Measurements from ENCODE around the gene SH3D19. TPM values are rescaled to one million over a fixed set of nuclear protein-coding genes. Genes with fewer than 3 reads are reported as not detected.

Gene SH3D19
- polyA plus RNA-seq, 3 donors = not detected

DNA sequence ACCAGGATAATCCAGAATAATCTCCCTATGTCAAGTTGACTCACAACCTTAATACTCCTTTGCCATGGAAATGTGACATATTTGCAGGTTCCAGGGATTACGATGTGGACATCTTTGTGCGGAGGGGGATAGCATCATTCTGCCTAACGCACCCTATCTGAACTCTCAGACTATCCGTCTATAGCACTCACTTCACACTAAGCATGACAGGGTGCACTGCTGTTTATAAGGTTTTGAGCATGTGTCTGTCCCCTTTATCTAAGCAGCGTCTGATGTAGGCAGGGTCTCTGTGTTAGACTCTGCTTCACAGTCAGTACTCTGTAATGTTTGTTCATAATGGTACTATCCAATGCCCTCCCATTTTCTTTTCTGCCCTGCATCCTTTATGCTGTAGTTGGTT lies 91.8 kb downstream of the SH3D19 start:
- Histone ChIP-seq H3K9ac (ENCODE audit: insufficient read depth, low read length, poor library complexity, severe bottlenecking) (no peak overlapping the region), H3K4me3 (replicated peaks in 1 of 3; ENCODE audit: low read depth in 2 of 3, low read length in 3 of 3) (no peak overlapping the region), H3K4me1 (ENCODE audit: control insufficient read depth in 1 of 2, insufficient read depth in 2 of 2, low read length in 2 of 2) (no peaks in the 10 kb centered on the region), H3K79me2 (ENCODE audit: insufficient read depth, low read length) (no peaks in the 10 kb centered on the region), H3K27ac (ENCODE audit: low read depth in 1 of 2, low read length in 2 of 2) (no peak overlapping the region), H4K20me1 (ENCODE audit: insufficient read depth, low read length) (no peaks in the 10 kb centered on the region), H3K4me2 (replicated peaks; ENCODE audit: extremely low read depth, low read length, poor library complexity, severe bottlenecking) (no peak overlapping the region), H2AFZ (ENCODE audit: insufficient read depth, low read depth, low read length, poor library complexity, severe bottlenecking) (no peak overlapping the region), H3K9me3 (replicated peaks in 1 of 2; ENCODE audit: control insufficient read depth in 1 of 2, insufficient read depth in 1 of 2, low read length in 2 of 2) (peaks cover 0 to 10% of the 10 kb centered on the region in 2 donors), H3K36me3 (replicated peaks in 1 of 2; ENCODE audit: control insufficient read depth in 1 of 2, insufficient read depth in 2 of 2, low read length in 2 of 2) (no peaks in the 10 kb centered on the region), H3K27me3 (ENCODE audit: control insufficient read depth in 2 of 2, insufficient read depth in 2 of 2, low read length in 2 of 2) (no peaks in the 10 kb centered on the region)
- Mint-ChIP-seq H3K27me3 (ENCODE audit: low read depth in 3 of 3) (no peaks in the 10 kb centered on the region), H3K4me3 (no peak overlapping the region), H3K27ac (no peak overlapping the region), H3K36me3 (no peaks in the 10 kb centered on the region), H3K9me3 (peaks cover 0 to 20% (median 4%) of the 10 kb centered on the region in 7 donors), H3K4me1 (no peaks in the 10 kb centered on the region)
- no CpG with 5 or more reads among the region's 5 CpGs for WGBS (ENCODE audit: insufficient coverage)
- intact Hi-C loops (cut with micrococcal nuclease) = no loop called here
- TF ChIP-seq, protein P1, sequence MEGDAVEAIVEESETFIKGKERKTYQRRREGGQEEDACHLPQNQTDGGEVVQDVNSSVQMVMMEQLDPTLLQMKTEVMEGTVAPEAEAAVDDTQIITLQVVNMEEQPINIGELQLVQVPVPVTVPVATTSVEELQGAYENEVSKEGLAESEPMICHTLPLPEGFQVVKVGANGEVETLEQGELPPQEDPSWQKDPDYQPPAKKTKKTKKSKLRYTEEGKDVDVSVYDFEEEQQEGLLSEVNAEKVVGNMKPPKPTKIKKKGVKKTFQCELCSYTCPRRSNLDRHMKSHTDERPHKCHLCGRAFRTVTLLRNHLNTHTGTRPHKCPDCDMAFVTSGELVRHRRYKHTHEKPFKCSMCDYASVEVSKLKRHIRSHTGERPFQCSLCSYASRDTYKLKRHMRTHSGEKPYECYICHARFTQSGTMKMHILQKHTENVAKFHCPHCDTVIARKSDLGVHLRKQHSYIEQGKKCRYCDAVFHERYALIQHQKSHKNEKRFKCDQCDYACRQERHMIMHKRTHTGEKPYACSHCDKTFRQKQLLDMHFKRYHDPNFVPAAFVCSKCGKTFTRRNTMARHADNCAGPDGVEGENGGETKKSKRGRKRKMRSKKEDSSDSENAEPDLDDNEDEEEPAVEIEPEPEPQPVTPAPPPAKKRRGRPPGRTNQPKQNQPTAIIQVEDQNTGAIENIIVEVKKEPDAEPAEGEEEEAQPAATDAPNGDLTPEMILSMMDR (IDR thresholded peaks at IDR 0.05) = no peak
- no peak for DNase-seq

DNA sequence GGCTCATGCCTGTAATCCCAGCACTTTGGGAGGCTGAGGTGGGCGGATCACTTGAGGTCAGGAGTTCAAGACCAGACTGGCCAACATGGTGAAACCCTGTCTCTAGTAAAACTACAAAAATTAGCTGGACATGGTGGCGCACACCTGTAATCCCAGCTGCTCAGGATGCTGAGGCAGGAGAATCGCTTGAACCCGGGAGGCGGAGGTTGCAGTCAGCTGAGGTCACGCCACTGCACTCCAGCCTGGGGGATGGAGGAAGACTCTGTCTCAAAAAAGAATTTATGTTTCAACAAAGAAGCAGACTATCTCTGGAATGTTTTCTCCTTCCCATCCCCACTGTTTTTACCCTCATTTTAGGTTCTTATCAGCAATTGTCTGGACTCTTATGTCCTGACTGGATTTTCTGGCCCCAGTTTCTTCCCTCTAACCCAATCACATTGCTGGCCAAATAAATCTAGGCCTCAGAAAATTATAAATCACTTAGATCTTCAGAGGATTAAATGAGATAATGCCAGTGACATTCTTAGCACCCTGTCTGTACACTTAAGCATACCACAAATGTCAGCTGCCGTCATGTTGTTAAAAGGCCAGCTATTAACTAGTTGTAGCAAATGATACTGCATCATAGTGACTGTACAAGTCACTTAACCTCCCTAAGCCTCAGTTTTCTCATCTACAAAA lies 93.3 kb downstream of the SH3D19 start:
- DNase-seq = no peak
- TF ChIP-seq, protein P1 (IDR thresholded peaks at IDR 0.05) = no peak
- Histone ChIP-seq H3K36me3 (replicated peaks in 1 of 2; ENCODE audit: control insufficient read depth in 1 of 2, insufficient read depth in 2 of 2, low read length in 2 of 2) (no peaks in the 10 kb centered on the region), H4K20me1 (ENCODE audit: insufficient read depth, low read length) (no peaks in the 10 kb centered on the region), H3K9me3 (replicated peaks in 1 of 2; ENCODE audit: control insufficient read depth in 1 of 2, insufficient read depth in 1 of 2, low read length in 2 of 2) (peaks cover 0 to 10% of the 10 kb centered on the region in 2 donors), H3K27ac (ENCODE audit: low read depth in 1 of 2, low read length in 2 of 2) (no peak overlapping the region), H3K4me3 (replicated peaks in 1 of 3; ENCODE audit: low read depth in 2 of 3, low read length in 3 of 3) (no peak overlapping the region), H2AFZ (ENCODE audit: insufficient read depth, low read depth, low read length, poor library complexity, severe bottlenecking) (no peak overlapping the region), H3K27me3 (ENCODE audit: control insufficient read depth in 2 of 2, insufficient read depth in 2 of 2, low read length in 2 of 2) (no peaks in the 10 kb centered on the region), H3K4me2 (replicated peaks; ENCODE audit: extremely low read depth, low read length, poor library complexity, severe bottlenecking) (no peak overlapping the region), H3K4me1 (ENCODE audit: control insufficient read depth in 1 of 2, insufficient read depth in 2 of 2, low read length in 2 of 2) (no peaks in the 10 kb centered on the region), H3K9ac (ENCODE audit: insufficient read depth, low read length, poor library complexity, severe bottlenecking) (no peak overlapping the region), H3K79me2 (ENCODE audit: insufficient read depth, low read length) (no peaks in the 10 kb centered on the region)
- Mint-ChIP-seq H3K4me1 (no peaks in the 10 kb centered on the region), H3K36me3 (no peaks in the 10 kb centered on the region), H3K9me3 (peaks cover 0 to 20% (median 4%) of the 10 kb centered on the region in 7 donors), H3K27ac (no peak overlapping the region), H3K27me3 (ENCODE audit: low read depth in 3 of 3) (no peaks in the 10 kb centered on the region), H3K4me3 (no peak overlapping the region)
- WGBS (ENCODE audit: insufficient coverage) = 84% methylated on average over 5 of the region's 7 CpGs
- intact Hi-C loops (cut with micrococcal nuclease) = no loop called here

Measured in CD14-positive monocyte (primary cell).